A549 (cell line): Measurements from ENCODE around the gene WDR70. TPM values are rescaled to one million over a fixed set of nuclear protein-coding genes. Genes with fewer than 3 reads are reported as not detected.

Experiments used
- ATAC-seq, 2 experiments: fragments of 200-7000 bp in 1 of 2; fragments of >200 bp in 1 of 2; cut with Nextera tagmentation in 1 of 2; cut with Tn5 transposase in 1 of 2; 3 replicates each; pipeline versions ENCODE4 v1.8.0 to v1.9.1; 2018 to 2020; ENCODE audit warnings: mild to moderate bottlenecking in 1 of 2, moderate library complexity in 1 of 2
- CTCF ChIA-PET: fragments of 300-600 bp; sonication (Branson Sonifier 250); formaldehyde crosslinking; extraction: SDS; loops from one replicate; lab custom pipeline; 2021; ENCODE audit warnings: antibody characterized with exemption, inconsistent platforms; lab: Yijun Ruan, JAX
- POLR2A ChIA-PET: fragments of 350-600 bp; formaldehyde crosslinking; extraction: SDS; loops from one replicate; lab custom pipeline; 2021; ENCODE audit warnings: antibody characterized with exemption, inconsistent platforms; lab: Yijun Ruan, JAX
- DNase-seq, 2 experiments: peaks; one replicate each; pipeline versions ENCODE4 v3.0.0 to v3.0.0-alpha.2; 2011 to 2016; ENCODE audit warnings: low read depth in 1 of 2, low spot score in 1 of 2
- FAIRE-seq: peaks from 2 replicates; lab custom pipeline; 2011; peaks lifted over from hg19 to GRCh38; lab: Jason Lieb, UNC
- H3K27ac ChIP-seq, 2 experiments: fragments of >200 bp; sonication (Bioruptor Twin); formaldehyde crosslinking; 3 replicates each; pipeline ENCODE4 v1.5.1; 2016 to 2017
- H3K4me1 ChIP-seq: fragments of >200 bp; sonication (Bioruptor Twin); formaldehyde crosslinking; 3 replicates; pipeline ENCODE4 v1.6.1; 2016
- H3K4me2 ChIP-seq: fragments of >200 bp; sonication (Bioruptor Twin); formaldehyde crosslinking; 3 replicates; pipeline ENCODE4 v1.6.1; 2016
- H3K4me3 ChIP-seq: fragments of >200 bp; sonication (Bioruptor Twin); formaldehyde crosslinking; 3 replicates; pipeline ENCODE4 v1.5.1; 2016
- H3K9me3 ChIP-seq: fragments of >200 bp; sonication (Bioruptor Twin); formaldehyde crosslinking; 3 replicates; pipeline ENCODE4 v1.6.1; 2016
- ESRRA ChIP-seq: fragments of 150-350 bp; IDR thresholded peaks from 2 replicates; pipeline ENCODE4 v1.6.1; 2014; ENCODE audit warnings: mild to moderate bottlenecking, low read length, borderline replicate concordance
- FOSL2 ChIP-seq, 2 experiments: fragments of 450-650 bp in 1 of 2; fragments of >200 bp in 1 of 2; sonication (Bioruptor Twin) in 1 of 2; formaldehyde crosslinking; IDR thresholded peaks; 2 replicates each; pipeline versions ENCODE4 v1.5.0 to v1.6.1; 2016 to 2020; ENCODE audit warnings: mild to moderate bottlenecking in 1 of 2, moderate library complexity in 1 of 2
- GATA3 ChIP-seq: IDR thresholded peaks from 2 replicates; pipeline ENCODE4 v1.6.1; 2012; ENCODE audit warnings: borderline replicate concordance
- HOXB13 ChIP-seq: fragments of 250-450 bp; sonication (Bioruptor Pico); IDR thresholded peaks from 2 replicates; pipeline ENCODE4 v1.5.0; 2020; ENCODE audit warnings: low read depth, mild to moderate bottlenecking, moderate library complexity
- MAZ ChIP-seq: fragments of 150-350 bp; IDR thresholded peaks from 2 replicates; pipeline ENCODE4 v1.6.1; 2014; ENCODE audit warnings: antibody characterized with exemption, low read depth, low read length, borderline replicate concordance
- PHF8 ChIP-seq: fragments of 200-600 bp; sonication (generic); IDR thresholded peaks from 2 replicates; pipeline ENCODE4 v1.6.1; 2016; ENCODE audit warnings: low read depth, mild to moderate bottlenecking, antibody characterized with exemption, moderate library complexity, borderline replicate concordance
- POLR2AphosphoS2 ChIP-seq: conservative IDR thresholded peaks from 2 replicates; pipeline ENCODE4 v1.6.1; 2012; ENCODE audit warnings: low read length, improper control_type of control experiment, inconsistent platforms
- RAD21 ChIP-seq, 2 experiments: fragments of >200 bp in 1 of 2; sonication (Bioruptor Twin) in 1 of 2; formaldehyde crosslinking in 1 of 2; IDR thresholded peaks in 1 of 2; conservative IDR thresholded peaks in 1 of 2; 2 replicates in 1 of 2; 3 replicates in 1 of 2; pipeline ENCODE4 v1.6.1; 2012 to 2018; ENCODE audit warnings: inconsistent platforms in 1 of 2
- WGBS: methylation state at CpG from one replicate; pipeline ENCODE4 v1.1.6; 2017; ENCODE audit errors: missing lambda C conversion rate; 5-methylcytosine and 5-hydroxymethylcytosine counted together
- polyA plus RNA-seq, 4 experiments: library from polyadenylated mRNA; depleted of rRNA in 3 of 4; stranded (reverse); fragments of >200 nt; fragmentation: RNase III in 1 of 4; extraction: RNeasy Plus Mini Kit Qiagen cat#74134 plus additional on column Dnase treatment in 1 of 4; gene quantifications; 2 replicates in 3 of 4; 3 replicates in 1 of 4; pipeline ENCODE4 v1.2.3, GENCODE V29; 2011 to 2017
- TF ChIP-seq, protein P1 (sequence below): fragments of >200 bp; sonication (Bioruptor Twin); formaldehyde crosslinking; IDR thresholded peaks from 3 replicates; pipeline ENCODE4 v1.5.1; 2016
- TF ChIP-seq, protein P2 (sequence below): fragments of 200-600 bp; sonication (generic); IDR thresholded peaks from 2 replicates; pipeline ENCODE4 v1.6.1; 2016; ENCODE audit warnings: antibody characterized with exemption, mild to moderate bottlenecking, moderate library complexity
- TF ChIP-seq, protein P3 (sequence below): fragments of >200 bp; sonication (Bioruptor Twin); formaldehyde crosslinking; IDR thresholded peaks from 2 replicates; pipeline ENCODE4 v1.6.1; 2016
- TF ChIP-seq, protein P4 (sequence below): IDR thresholded peaks from 2 replicates; pipeline ENCODE4 v1.6.1; 2012

WDR70 gene
- polyA plus RNA-seq, 2 of the 4 experiments (the other 2 are of a cell fraction) = 13.8 to 28.8 TPM

DNA sequence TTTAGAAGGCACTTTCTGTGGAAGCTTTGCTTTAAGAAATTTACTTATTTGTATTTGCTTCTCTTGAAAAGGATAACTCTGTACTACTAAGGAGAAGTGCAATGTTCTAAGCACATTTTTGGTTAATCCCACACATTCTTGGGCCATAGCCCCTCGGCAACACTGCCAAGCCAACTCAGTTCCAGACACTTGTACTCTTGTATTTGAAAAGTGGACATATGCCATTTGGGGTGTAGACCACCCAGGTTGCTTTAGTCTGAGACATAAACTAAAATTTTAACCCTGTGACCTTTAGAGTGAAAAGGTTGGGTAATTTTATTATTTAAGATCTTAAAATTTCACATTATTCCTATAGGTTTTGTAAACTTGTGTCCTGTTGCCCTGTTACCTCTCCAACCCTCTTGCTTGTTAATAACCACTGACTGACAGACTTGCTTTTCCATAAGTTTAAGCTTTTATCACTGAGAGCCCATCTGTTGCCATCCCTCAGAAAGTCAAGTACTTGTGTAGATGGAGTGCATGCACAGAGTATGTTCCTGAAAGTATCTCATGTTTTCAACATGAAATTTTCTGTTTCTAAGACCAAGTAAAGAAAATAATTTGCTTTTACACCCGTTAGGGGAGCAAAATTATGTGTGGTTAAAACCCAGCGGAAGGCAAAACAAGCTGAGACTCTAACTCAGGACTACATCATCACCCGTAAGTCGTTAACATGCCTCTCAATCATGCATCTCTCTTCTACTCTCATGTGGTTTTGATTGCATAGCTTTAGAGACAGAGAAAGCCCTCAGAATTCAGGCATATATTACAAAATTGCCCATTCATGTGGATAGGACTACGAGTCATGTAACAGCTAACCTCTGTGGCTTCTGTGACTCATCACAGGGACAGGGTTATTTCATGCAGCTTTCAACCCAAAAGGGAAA lies 343.4 kb downstream of the WDR70 start:
- POLR2A ChIA-PET = no interaction called here
- ATAC-seq (peak; percentile 69 to 70; a peak in 4 of 6 replicates), FAIRE-seq (no peak), DNase-seq (peak; percentile 5 to 17)
- 75% methylated on average over 6 of the region's 6 CpGs for WGBS
- Histone ChIP-seq H3K4me2 (peak overlapping the region; percentile 26; the same call in 2 of the 3 replicates), H3K4me1 (peaks cover 21% of the 10 kb centered on the region), H3K9me3 (no peaks in the 10 kb centered on the region), H3K27ac (peak overlapping the region in 1 of 2 experiments; percentile 45; a peak in 3 of 6 replicates), H3K4me3 (no peak overlapping the region)
- TF ChIP-seq FOSL2 (IDR thresholded peaks at IDR 0.05) (no peak), FOSL2 (CRISPR knock-in tag; IDR thresholded peaks at IDR 0.05) (peak; percentile 56), POLR2AphosphoS2 (no peak)
- CTCF ChIA-PET = interaction anchor here (1.1 to 1.4 kb wide), 5 partner anchors 13 to 471 kb away, joined by 4 to 6 read pairs (median 4); no protein-coding TSS in a partner anchor

DNA sequence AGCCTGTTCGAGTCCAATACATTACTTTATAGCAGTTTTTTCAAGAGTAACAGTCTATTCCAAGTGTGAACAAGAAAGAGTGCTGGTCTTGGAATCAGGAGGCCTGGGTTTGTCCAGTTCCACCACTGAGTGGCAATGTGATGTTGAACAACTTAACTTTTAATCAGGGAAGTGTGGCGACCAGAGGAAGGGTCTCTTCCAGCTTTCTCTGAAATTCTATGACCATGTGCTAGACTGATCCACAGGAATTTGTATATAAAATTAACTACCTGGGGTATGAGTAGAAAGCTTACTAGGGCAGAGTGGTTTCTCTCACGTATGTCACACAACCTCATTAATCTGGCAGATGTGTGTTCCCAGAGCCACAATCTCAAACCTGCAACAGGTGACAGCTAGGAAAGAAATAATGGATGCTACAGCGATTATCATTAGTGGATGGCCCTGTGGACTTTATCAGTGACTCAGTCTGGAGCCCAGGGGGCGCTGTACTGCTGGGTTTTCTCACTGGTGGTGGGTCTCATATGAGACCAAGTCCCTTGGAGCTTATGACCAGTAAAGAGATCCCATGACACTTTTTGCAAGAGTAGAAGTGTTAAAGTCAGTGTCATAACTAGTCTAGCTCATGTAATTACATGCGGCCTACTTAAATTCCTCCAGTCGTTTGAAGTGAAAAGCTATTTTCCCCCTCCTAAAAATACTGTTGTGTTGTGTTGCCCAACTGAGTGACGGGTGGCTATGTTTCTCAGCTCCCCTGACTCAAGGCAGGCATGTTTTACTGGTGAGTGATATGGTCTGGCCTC lies 344.2 kb downstream of the WDR70 start:
- peak; percentile 58 to 75; a peak in 5 of 6 replicates for ATAC-seq
- H3K4me2 ChIP-seq = peak overlapping the region; percentile 26; the same call in 1 of the 3 replicates
- H3K27ac ChIP-seq = peak overlapping the region in 1 of 2 experiments; percentile 45; a peak in 4 of 6 replicates
- no peaks in the 10 kb centered on the region for H3K9me3 ChIP-seq
- peak; percentile 5 to 22 for DNase-seq
- H3K4me3 ChIP-seq = no peak overlapping the region
- CTCF ChIA-PET = interaction anchor here (0.8 to 1.2 kb wide), 4 partner anchors 13 to 237 kb away, joined by 3 to 6 read pairs (median 4); no protein-coding TSS in a partner anchor
- 75% methylated on average over 8 of the region's 8 CpGs for WGBS
- TF ChIP-seq, protein P1, sequence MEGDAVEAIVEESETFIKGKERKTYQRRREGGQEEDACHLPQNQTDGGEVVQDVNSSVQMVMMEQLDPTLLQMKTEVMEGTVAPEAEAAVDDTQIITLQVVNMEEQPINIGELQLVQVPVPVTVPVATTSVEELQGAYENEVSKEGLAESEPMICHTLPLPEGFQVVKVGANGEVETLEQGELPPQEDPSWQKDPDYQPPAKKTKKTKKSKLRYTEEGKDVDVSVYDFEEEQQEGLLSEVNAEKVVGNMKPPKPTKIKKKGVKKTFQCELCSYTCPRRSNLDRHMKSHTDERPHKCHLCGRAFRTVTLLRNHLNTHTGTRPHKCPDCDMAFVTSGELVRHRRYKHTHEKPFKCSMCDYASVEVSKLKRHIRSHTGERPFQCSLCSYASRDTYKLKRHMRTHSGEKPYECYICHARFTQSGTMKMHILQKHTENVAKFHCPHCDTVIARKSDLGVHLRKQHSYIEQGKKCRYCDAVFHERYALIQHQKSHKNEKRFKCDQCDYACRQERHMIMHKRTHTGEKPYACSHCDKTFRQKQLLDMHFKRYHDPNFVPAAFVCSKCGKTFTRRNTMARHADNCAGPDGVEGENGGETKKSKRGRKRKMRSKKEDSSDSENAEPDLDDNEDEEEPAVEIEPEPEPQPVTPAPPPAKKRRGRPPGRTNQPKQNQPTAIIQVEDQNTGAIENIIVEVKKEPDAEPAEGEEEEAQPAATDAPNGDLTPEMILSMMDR = peak; percentile 39; the same call in 2 of the 3 replicates
- TF ChIP-seq, protein P2, sequence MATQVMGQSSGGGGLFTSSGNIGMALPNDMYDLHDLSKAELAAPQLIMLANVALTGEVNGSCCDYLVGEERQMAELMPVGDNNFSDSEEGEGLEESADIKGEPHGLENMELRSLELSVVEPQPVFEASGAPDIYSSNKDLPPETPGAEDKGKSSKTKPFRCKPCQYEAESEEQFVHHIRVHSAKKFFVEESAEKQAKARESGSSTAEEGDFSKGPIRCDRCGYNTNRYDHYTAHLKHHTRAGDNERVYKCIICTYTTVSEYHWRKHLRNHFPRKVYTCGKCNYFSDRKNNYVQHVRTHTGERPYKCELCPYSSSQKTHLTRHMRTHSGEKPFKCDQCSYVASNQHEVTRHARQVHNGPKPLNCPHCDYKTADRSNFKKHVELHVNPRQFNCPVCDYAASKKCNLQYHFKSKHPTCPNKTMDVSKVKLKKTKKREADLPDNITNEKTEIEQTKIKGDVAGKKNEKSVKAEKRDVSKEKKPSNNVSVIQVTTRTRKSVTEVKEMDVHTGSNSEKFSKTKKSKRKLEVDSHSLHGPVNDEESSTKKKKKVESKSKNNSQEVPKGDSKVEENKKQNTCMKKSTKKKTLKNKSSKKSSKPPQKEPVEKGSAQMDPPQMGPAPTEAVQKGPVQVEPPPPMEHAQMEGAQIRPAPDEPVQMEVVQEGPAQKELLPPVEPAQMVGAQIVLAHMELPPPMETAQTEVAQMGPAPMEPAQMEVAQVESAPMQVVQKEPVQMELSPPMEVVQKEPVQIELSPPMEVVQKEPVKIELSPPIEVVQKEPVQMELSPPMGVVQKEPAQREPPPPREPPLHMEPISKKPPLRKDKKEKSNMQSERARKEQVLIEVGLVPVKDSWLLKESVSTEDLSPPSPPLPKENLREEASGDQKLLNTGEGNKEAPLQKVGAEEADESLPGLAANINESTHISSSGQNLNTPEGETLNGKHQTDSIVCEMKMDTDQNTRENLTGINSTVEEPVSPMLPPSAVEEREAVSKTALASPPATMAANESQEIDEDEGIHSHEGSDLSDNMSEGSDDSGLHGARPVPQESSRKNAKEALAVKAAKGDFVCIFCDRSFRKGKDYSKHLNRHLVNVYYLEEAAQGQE = no peak
- TF ChIP-seq, protein P3, sequence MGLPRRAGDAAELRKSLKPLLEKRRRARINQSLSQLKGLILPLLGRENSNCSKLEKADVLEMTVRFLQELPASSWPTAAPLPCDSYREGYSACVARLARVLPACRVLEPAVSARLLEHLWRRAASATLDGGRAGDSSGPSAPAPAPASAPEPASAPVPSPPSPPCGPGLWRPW = no peak
- TF ChIP-seq HOXB13 (CRISPR knock-in tag) = no peak
- TF ChIP-seq PHF8 = no peak
- TF ChIP-seq ESRRA = no peak
- TF ChIP-seq, protein P4, sequence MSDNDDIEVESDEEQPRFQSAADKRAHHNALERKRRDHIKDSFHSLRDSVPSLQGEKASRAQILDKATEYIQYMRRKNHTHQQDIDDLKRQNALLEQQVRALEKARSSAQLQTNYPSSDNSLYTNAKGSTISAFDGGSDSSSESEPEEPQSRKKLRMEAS = no peak
- TF ChIP-seq MAZ = no peak
- no peak for TF ChIP-seq GATA3
- TF ChIP-seq RAD21 (conservative IDR thresholded peaks at IDR 0.05 in 1 of 2, IDR thresholded peaks at IDR 0.05 in 1 of 2) = peak in 1 of 2 experiments; percentile 25; a peak in 1 of 5 replicates
- FAIRE-seq = no peak
- POLR2A ChIA-PET = interaction anchor here (0.7 kb wide), 1 partner anchor 15 kb away, joined by 3 read pairs; no protein-coding TSS in a partner anchor
- peaks cover 12% of the 10 kb centered on the region for H3K4me1 ChIP-seq
